ENCODE measurements around the gene PITX1.

DNA sequence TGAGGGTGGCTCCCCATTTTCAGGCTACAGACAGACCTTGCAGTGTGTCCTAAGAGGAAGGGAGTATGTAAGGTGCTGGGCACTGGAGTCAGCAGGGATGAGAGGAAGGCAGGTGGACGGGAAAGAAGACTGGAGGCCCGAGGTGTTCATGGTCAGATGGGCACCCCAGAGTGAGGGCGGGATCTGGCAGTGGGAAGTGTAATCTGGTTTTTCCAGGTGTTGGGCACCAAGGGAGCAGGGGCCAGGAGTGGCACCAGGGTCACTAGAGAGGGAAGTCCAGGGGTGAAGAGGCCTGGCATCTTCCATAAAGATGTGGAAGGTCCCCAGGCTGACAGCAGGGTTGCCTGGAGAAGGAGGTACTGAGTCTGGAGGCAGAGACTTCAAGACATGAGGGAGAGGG lies 29.7 kb downstream of the PITX1 start:
- TF ChIP-seq CTCF (IDR thresholded peaks at IDR 0.05), result no peak
- TF ChIP-seq POLR2A (IDR thresholded peaks at IDR 0.05), result no peak
- no peak for TF ChIP-seq EP300 (IDR thresholded peaks at IDR 0.05)

Measured in ovary (tissue), 3 donors.